ENCODE data around the gene PRADC1.
"Not testable (repeated sequence)": the region's sequence is repeated elsewhere in the genome, so short reads cannot be mapped to it uniquely, and the experiment has no call there.

The PRADC1 gene

GRCh38 chr2:73233154-73233931 is at the start of gene PRADC1:
Gene PRADC1, minus strand, starts transcription at chr2:73233239. Its CDS starts 79 bp downstream, at chr2:73233160.
- peak; percentile 88 for DNase-seq (ENCODE audit: low read depth)

GRCh38 chr2:73281244-73281643 is 48.2 kb upstream of the PRADC1 start:
- no peak for DNase-seq (ENCODE audit: low read depth)

- no peak for DNase-seq (ENCODE audit: low read depth)
These were observed 46.8 kb upstream of the PRADC1 start for GRCh38 chr2:73279852-73280251.

GRCh38 chr2:73272270-73272669 is 39.2 kb upstream of the PRADC1 start:
- DNase-seq (ENCODE audit: low read depth) = no peak

- no peak for DNase-seq (ENCODE audit: low read depth)
These were observed 36.8 kb upstream of the PRADC1 start for GRCh38 chr2:73269686-73270465.

GRCh38 chr2:73268830-73269685 is 36.0 kb upstream of the PRADC1 start:
- DNase-seq (ENCODE audit: low read depth) = peak; percentile 70

GRCh38 chr2:73268366-73268829 is 35.4 kb upstream of the PRADC1 start:
- DNase-seq (ENCODE audit: low read depth) = no peak

- DNase-seq (ENCODE audit: low read depth) = no peak
These were observed 34.0 kb upstream of the PRADC1 start for GRCh38 chr2:73267008-73267407.

GRCh38 chr2:73266061-73266901 is 33.2 kb upstream of the PRADC1 start:
- DNase-seq (ENCODE audit: low read depth) = no peak

- DNase-seq (ENCODE audit: low read depth) = no peak
These were observed 32.4 kb upstream of the PRADC1 start for GRCh38 chr2:73265298-73266060.

- DNase-seq (ENCODE audit: low read depth) = no peak
These were observed 31.7 kb upstream of the PRADC1 start for GRCh38 chr2:73264783-73265182.

- no peak for DNase-seq (ENCODE audit: low read depth)
These were observed 31.2 kb upstream of the PRADC1 start for GRCh38 chr2:73264332-73264606.

- DNase-seq (ENCODE audit: low read depth) = no peak
These were observed 30.7 kb upstream of the PRADC1 start for GRCh38 chr2:73263540-73264331.

- DNase-seq (ENCODE audit: low read depth) = not testable (repeated sequence)
These were observed 29.8 kb upstream of the PRADC1 start for GRCh38 chr2:73262691-73263429.

GRCh38 chr2:73262108-73262651 is 29.1 kb upstream of the PRADC1 start:
- no peak for DNase-seq (ENCODE audit: low read depth)

- DNase-seq (ENCODE audit: low read depth) = no peak
These were observed 27.4 kb upstream of the PRADC1 start for GRCh38 chr2:73260338-73260984.

- no peak for DNase-seq (ENCODE audit: low read depth)
These were observed 26.8 kb upstream of the PRADC1 start for GRCh38 chr2:73259704-73260337.

GRCh38 chr2:73259276-73259675 is 26.2 kb upstream of the PRADC1 start:
- DNase-seq (ENCODE audit: low read depth) = no peak
